Activated CD8-positive, alpha-beta memory T cell treated with anti-CD3 and anti-CD28 coated beads for 24 hours (primary cell): ENCODE data around the gene RPTOR.
A peak's percentile ranks its signal among the peaks of the same experiment; 100 is the strongest.

Source experiments
- DNase-seq: peaks from one replicate; pipeline ENCODE4 v3.0.0-alpha.2; 2020

RPTOR gene

GRCh38 chr17:80971704-80972304 lies 427.2 kb downstream of the RPTOR start:
- DNase-seq: no peak

- no peak for DNase-seq
Measured at GRCh38 chr17:80976701-80977100, 432.1 kb downstream of the RPTOR start.

GRCh38 chr17:80977172-80977571 lies 432.5 kb downstream of the RPTOR start:
- no peak for DNase-seq

GRCh38 chr17:80978499-80979497 lies 434.2 kb downstream of the RPTOR start:
- no peak for DNase-seq

- DNase-seq: no peak
Measured at GRCh38 chr17:80979547-80980378, 435.1 kb downstream of the RPTOR start.

- no peak for DNase-seq
Measured at GRCh38 chr17:80980397-80981061, 435.9 kb downstream of the RPTOR start.

- peak; percentile 82 for DNase-seq
Measured at GRCh38 chr17:80981062-80981902, 436.6 kb downstream of the RPTOR start.

- no peak for DNase-seq
Measured at GRCh38 chr17:80981929-80982425, 437.3 kb downstream of the RPTOR start.

GRCh38 chr17:80982426-80982974 lies 437.9 kb downstream of the RPTOR start:
- DNase-seq: no peak

GRCh38 chr17:80983545-80983944 lies 438.9 kb downstream of the RPTOR start:
- no peak for DNase-seq

- DNase-seq: no peak
Measured at GRCh38 chr17:80984749-80985148, 440.1 kb downstream of the RPTOR start.

- DNase-seq: no peak
Measured at GRCh38 chr17:80986046-80986445, 441.4 kb downstream of the RPTOR start.

- DNase-seq: no peak
Measured at GRCh38 chr17:80986816-80987475, 442.3 kb downstream of the RPTOR start.

- no peak for DNase-seq
Measured at GRCh38 chr17:80987941-80988461, 443.4 kb downstream of the RPTOR start.

- no peak for DNase-seq
Measured at GRCh38 chr17:80989586-80989913, 444.9 kb downstream of the RPTOR start.

- no peak for DNase-seq
Measured at GRCh38 chr17:80990921-80991644, 446.4 kb downstream of the RPTOR start.

GRCh38 chr17:80991645-80992076 lies 447.0 kb downstream of the RPTOR start, which contains the start of gene CHMP6:
CHMP6 (plus strand) TSS chr17:80991841; CDS start chr17:80991919, 78 bp downstream.
- peak; percentile 91 for DNase-seq

GRCh38 chr17:80992077-80992947 lies 447.7 kb downstream of the RPTOR start:
- DNase-seq: no peak
